GM19468 (cell line): ENCODE data around the gene IRF5.

ENCODE experiments used
- ATAC-seq: cut with Tn5 transposase; IDR thresholded peaks from one replicate; pipeline ENCODE4 v1.9.1; 2021; ENCODE audit warnings: mild to moderate bottlenecking, moderate library complexity, moderate number of reproducible peaks; ENCODE audit not compliant: unreplicated experiment; ENCODE audit errors: extremely low read depth

The IRF5 gene, protein sequence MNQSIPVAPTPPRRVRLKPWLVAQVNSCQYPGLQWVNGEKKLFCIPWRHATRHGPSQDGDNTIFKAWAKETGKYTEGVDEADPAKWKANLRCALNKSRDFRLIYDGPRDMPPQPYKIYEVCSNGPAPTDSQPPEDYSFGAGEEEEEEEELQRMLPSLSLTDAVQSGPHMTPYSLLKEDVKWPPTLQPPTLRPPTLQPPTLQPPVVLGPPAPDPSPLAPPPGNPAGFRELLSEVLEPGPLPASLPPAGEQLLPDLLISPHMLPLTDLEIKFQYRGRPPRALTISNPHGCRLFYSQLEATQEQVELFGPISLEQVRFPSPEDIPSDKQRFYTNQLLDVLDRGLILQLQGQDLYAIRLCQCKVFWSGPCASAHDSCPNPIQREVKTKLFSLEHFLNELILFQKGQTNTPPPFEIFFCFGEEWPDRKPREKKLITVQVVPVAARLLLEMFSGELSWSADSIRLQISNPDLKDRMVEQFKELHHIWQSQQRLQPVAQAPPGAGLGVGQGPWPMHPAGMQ

GRCh38 chr7:128937647-128938543 lies at the start of gene IRF5:
Gene IRF5, plus strand, starts transcription at chr7:128937927. Its CDS starts 4,155 bp downstream, at chr7:128942082.
- ATAC-seq, result no peak

- ATAC-seq, result no peak
These were observed 49.5 kb upstream of the IRF5 start for GRCh38 chr7:128888039-128888755.

GRCh38 chr7:128888756-128889095 lies 49.0 kb upstream of the IRF5 start:
- ATAC-seq, result no peak

GRCh38 chr7:128889121-128889520 lies 48.6 kb upstream of the IRF5 start:
- ATAC-seq, result no peak

DNA sequence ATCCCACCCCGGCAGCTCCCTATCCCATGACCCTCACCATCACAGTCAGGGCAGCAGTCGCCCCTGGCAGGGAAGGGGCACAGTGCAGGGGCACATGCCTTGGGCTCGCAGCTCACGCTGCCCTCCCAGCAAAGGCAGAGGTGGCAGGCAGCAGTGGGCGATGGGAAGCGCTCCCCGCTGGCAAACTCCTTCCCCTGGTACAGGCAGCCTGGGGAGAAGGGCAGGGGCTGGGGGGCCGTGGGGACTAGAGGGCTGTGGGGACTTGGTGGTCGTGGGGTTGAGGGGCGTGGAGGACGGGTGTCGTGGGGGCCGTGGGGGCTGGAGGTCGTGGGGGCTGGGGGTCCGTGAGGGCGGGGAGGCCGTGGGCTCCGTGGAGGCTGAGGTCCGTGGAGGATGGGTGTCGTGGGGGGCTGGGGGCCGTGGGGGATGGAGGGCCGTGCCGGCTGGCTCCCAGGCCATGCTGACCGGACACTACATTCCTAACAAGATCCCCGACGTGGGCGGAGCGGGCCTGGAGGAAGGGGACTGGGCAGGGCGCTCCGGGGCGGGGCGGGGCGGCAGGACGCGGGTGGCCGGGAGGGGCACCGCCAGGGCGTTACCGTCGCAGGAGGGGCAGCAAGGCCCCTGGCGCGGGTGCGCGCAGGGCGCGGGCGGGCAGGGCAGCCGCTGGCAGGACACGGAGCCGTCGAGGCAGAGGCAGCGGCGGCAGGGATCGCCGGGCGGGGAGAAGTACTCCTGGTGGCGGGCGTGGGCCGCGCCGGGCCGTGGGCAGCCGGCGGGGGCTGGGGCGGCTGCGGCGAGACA lies 47.2 kb upstream of the IRF5 start:
- no peak for ATAC-seq

DNA sequence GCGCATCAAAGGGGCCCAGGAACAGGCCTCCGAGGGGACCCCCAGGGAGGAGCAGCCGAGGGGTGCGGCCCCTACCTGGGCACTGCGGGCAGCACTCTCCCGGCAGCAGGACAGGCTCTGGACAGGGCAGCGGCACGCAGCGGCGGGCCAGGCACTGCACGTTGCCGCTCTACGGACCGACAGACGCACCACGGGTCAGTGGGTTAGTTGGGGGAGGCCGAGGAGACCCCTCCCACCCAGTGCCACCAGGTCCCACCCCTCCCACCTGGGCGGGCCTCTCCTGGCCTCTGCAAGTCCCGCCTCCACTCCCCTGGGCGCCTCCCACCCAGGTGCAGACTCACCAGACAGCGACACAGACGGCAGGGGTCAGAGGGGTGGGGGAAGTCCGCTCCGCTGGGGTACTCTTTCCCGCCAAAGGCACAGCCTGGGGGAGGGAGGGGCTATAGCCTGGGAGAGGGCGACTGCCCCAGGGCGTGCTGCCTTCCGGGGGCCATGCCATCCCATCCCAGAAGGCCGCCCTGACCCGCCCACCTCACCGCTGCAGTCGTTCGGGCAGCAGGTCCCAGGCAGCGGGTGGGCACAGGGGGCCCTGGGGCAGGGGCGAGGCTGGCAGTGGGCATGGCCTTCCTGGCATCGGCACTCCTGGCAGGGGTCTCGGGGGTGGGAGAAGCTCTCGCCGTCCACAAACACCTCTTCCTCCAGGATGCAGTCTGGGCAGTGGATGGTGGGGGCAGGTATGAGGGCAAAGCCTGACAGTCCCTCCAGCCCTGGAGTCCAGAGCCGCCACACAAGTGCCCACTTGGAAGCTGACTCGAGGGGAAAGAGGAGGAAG lies 46.4 kb upstream of the IRF5 start:
- ATAC-seq, result no peak

- no peak for ATAC-seq
These were observed 45.8 kb upstream of the IRF5 start for GRCh38 chr7:128891942-128892269.

- no peak for ATAC-seq
These were observed 45.0 kb upstream of the IRF5 start for GRCh38 chr7:128892521-128893250.

DNA sequence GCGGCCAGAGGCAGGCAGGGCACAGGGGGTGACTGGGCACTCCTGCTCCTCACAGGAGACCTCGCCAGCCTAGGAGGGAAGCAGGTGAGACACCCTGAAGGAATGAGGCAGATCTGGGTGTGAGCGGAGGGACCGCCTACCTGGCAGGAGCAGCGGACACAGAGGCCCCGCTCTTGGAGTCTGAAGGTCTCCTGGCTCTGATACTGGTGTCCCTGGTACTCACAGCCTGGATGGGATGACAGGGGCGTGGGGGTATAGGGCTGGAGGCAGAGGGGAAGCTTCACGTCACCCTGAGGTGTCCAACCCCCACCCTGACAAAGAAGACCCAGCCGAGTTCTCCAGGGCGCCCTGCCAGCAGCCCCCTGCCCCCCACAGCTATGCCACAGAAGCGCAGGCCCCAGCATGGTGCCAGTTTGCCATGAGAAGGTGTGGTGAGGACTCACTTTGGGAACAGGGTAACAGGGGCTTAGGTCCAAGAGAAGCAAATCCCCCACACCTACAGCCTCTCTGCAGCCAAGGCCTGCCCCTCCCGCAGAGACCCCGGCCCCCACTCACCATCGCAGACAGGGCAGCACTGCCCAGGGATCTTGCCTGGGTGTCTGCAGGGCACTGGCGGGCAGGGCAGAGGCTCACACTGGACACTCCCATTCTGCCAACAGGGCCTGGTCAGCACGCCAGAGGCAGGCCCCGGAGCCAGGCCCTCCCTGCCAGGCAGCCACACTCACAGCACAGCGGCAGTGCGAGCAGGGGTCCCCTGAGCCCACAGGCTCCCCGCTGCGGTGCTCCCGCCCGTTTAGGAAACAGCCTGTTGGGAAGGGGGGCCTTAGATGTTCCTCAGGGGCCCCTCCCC lies 44.3 kb upstream of the IRF5 start:
- ATAC-seq, result no peak

- no peak for ATAC-seq
These were observed 43.7 kb upstream of the IRF5 start for GRCh38 chr7:128894101-128894440.

GRCh38 chr7:128895320-128895719 lies 42.4 kb upstream of the IRF5 start:
- no peak for ATAC-seq

- no peak for ATAC-seq
These were observed 38.3 kb upstream of the IRF5 start for GRCh38 chr7:128899392-128899791.

DNA sequence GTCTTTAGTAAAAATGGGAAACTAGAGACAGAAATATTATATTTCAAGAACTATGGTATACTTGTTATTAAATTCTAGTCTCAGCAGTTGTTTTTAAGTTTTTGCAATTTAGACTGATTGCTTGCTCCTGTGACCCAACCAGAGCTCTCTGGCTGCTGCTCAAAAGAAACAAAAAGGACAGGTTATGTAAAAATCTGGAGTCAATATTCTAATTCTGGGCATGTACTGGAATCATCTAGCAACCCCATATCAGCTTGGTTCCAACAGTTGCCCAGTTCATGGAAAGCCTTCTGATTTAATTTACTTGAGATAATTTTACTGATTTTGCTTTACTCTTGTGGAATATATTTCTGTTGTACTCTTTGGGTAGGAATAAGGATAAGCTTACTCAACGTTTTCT lies 37.5 kb upstream of the IRF5 start:
- no peak for ATAC-seq

- ATAC-seq, result no peak
These were observed 34.8 kb upstream of the IRF5 start for GRCh38 chr7:128902761-128903585.

DNA sequence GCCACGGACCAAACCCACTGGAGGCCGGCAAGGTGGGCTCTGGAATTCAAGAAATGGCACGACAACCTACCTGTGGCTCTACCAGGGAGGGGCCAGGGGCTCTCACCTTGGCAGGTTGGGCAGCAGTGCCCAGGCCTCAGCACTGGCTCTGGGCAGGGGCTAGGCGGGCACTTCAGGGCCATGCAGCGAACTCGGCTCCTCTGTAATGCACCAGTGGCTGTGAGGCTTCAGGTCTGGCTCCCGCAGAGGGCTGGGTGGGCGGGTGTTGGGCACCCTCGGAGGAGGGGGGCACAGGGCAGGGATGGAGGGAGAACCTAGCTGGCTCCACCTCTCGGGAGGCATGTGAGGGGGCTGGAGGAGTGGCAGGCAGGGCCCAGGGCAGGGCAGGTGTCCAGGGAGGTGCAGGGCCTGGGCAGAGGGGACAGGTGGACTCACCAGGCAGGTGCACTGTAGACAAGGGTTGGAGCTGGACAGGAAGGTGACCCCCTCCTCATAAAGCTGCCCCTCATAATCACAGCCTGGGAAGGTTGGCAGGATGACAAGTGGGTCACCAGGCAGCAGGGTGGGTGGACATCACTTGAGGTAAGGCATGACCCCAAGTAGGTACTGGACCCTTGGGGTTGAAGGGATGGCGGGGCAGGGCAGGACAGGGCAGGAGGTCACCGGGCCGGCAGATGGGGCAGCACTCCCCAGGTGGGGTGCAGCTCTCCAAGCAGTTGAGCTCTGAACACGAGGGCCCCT lies 33.9 kb upstream of the IRF5 start:
- ATAC-seq, result no peak
